IMR-90 (cell line): Measurements from ENCODE around the gene EYS.

ENCODE experiments used
- BHLHE40 ChIP-seq: fragments of 150-350 bp; IDR thresholded peaks from 2 replicates; pipeline ENCODE4 v1.6.1; 2016; ENCODE audit warnings: mild to moderate bottlenecking, low read depth, low read length
- MAFK ChIP-seq: IDR thresholded peaks from 2 replicates; pipeline ENCODE4 v1.6.1; 2012; ENCODE audit warnings: low read depth, low read length, improper control_type of control experiment
- MAZ ChIP-seq: IDR thresholded peaks from 2 replicates; pipeline ENCODE4 v1.6.1; 2012; ENCODE audit warnings: low read depth, mild to moderate bottlenecking, low read length, improper control_type of control experiment, moderate library complexity, borderline replicate concordance
- MXI1 ChIP-seq: IDR thresholded peaks from 2 replicates; pipeline ENCODE4 v1.6.1; 2012; ENCODE audit warnings: low read depth, mild to moderate bottlenecking, low read length, moderate library complexity, borderline replicate concordance
- NFE2L2 ChIP-seq: fragments of 150-350 bp; IDR thresholded peaks from 2 replicates; pipeline ENCODE4 v1.6.1; 2016; ENCODE audit warnings: low read depth, mild to moderate bottlenecking, low read length
- POLR2A ChIP-seq: IDR thresholded peaks from 2 replicates; pipeline ENCODE4 v1.6.1; 2012; ENCODE audit warnings: mild to moderate bottlenecking, low read depth, low read length
- RAD21 ChIP-seq: IDR thresholded peaks from 2 replicates; pipeline ENCODE4 v1.6.1; 2012; ENCODE audit warnings: low read length, improper control_type of control experiment
- USF2 ChIP-seq: fragments of 150-350 bp; IDR thresholded peaks from 2 replicates; pipeline ENCODE4 v1.6.1; 2017; ENCODE audit warnings: mild to moderate bottlenecking, antibody characterized with exemption, low read length, low read depth
- TF ChIP-seq, protein P1 (sequence below): conservative IDR thresholded peaks from 2 replicates; pipeline ENCODE4 v1.5.1; 2012; ENCODE audit warnings: mild to moderate bottlenecking, low read depth, low read length, improper control_type of control experiment
- TF ChIP-seq, protein P2 (sequence below): fragments of 150-350 bp; IDR thresholded peaks from 2 replicates; pipeline ENCODE4 v1.6.1; 2016; ENCODE audit warnings: low read depth, mild to moderate bottlenecking, low read length, moderate library complexity, borderline replicate concordance

GRCh38 chr6:63795826-63796225, 1911.2 kb downstream of the EYS start:
- TF ChIP-seq, protein P1, sequence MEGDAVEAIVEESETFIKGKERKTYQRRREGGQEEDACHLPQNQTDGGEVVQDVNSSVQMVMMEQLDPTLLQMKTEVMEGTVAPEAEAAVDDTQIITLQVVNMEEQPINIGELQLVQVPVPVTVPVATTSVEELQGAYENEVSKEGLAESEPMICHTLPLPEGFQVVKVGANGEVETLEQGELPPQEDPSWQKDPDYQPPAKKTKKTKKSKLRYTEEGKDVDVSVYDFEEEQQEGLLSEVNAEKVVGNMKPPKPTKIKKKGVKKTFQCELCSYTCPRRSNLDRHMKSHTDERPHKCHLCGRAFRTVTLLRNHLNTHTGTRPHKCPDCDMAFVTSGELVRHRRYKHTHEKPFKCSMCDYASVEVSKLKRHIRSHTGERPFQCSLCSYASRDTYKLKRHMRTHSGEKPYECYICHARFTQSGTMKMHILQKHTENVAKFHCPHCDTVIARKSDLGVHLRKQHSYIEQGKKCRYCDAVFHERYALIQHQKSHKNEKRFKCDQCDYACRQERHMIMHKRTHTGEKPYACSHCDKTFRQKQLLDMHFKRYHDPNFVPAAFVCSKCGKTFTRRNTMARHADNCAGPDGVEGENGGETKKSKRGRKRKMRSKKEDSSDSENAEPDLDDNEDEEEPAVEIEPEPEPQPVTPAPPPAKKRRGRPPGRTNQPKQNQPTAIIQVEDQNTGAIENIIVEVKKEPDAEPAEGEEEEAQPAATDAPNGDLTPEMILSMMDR: no peak
- TF ChIP-seq USF2 (no peak), POLR2A (no peak), BHLHE40 (no peak), MXI1 (no peak), RAD21 (no peak), MAZ (no peak), MAFK (no peak), NFE2L2 (no peak)
- TF ChIP-seq, protein P2, sequence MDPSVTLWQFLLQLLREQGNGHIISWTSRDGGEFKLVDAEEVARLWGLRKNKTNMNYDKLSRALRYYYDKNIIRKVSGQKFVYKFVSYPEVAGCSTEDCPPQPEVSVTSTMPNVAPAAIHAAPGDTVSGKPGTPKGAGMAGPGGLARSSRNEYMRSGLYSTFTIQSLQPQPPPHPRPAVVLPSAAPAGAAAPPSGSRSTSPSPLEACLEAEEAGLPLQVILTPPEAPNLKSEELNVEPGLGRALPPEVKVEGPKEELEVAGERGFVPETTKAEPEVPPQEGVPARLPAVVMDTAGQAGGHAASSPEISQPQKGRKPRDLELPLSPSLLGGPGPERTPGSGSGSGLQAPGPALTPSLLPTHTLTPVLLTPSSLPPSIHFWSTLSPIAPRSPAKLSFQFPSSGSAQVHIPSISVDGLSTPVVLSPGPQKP: no peak
